NCI-H748 treated with DMSO at 0.1 percent for 48 hours (cell line): ENCODE measurements around the gene BCL11A.

Experiments
- DNase-seq: peaks from one replicate; lab custom pipeline; 2025; lab: John Stamatoyannopoulos, UW

BCL11A gene

DNA sequence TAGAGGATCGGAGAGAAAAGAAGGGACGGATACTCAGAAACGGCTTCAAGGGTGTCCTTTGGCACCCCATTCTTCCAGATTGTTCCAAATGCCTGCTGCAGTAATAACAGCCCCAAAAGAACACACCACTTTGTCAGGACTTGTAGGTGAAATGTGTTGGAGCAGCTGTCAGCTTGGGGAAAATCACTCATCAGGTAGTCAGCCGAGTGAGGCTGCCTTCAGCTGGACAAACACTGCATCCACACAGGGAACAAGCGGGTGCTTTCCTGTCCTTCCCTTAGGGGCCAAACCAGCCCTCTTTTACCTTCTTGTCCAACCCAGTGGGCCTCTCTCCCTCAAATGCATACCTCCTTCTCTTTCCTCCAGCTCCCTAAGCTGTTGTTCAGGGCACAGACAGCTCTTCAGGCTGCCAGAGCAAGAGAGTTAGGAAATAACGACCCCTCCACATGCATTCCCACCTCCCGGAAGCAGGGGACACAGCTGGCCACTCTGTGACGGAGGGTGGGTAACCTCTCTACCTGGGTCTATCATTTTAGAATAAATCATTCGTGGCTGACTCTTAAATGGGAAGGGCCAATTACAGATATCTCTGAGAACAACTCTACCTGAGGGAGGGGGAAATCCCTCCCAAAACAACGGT, 48.1 kb downstream of the BCL11A start:
- DNase-seq: no peak

DNA sequence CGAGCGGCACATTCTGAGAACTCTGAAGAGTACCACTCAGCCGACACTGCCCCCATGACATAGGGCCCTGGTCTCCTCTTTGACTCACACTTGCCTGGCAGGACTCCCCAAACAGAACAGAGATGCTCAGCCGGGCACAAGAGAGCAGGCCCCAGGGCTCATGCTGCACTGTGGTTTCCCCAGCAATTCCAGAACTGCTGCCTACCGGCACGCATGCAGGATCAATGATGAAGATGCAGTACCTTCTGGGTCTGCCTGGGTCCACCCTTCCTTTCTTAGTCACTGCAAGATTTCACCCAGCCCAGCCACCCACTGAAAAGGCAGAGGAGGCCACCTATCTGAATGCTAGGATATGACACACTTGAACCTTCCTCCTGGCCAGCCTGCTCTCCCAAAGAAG, 49.4 kb downstream of the BCL11A start:
- no peak for DNase-seq

DNA sequence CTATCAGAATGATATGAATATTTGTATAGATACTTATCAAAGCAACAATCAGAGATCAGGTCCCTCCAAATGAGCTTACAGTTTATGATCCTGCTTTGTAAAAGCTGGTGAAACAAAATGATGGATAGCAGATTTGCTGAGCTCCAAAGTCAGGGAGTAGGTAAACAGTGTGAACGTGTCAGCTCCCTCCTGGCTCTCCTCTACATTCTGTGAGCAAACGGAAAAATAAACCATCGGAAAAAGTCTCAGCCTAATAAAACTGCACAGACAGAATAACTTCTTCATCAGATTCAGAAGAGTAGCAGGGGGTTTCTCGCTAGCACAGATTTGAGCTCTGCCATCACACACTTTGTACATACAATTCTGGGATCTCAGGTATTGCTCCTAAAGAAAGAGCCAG, 51.3 kb downstream of the BCL11A start:
- DNase-seq: no peak

DNA sequence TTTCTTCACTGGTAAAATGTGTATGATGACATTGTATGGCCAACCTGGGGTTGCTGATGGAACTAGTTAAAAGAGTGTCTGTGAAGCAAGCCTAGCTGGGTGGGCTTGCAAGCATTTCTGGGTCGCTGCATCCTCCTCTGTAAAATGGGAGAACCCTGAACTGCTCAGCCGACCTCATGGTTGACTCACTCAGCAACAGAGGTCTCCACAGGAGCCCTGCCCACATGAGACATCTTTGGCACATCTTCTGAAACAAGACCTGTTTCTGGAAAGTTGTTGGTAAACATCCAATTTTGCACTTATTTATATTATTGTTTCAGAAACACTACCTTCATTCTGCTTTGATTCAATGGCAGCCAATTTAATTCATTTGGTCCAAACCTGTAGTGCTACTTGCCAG, 52.6 kb downstream of the BCL11A start:
- no peak for DNase-seq

DNA sequence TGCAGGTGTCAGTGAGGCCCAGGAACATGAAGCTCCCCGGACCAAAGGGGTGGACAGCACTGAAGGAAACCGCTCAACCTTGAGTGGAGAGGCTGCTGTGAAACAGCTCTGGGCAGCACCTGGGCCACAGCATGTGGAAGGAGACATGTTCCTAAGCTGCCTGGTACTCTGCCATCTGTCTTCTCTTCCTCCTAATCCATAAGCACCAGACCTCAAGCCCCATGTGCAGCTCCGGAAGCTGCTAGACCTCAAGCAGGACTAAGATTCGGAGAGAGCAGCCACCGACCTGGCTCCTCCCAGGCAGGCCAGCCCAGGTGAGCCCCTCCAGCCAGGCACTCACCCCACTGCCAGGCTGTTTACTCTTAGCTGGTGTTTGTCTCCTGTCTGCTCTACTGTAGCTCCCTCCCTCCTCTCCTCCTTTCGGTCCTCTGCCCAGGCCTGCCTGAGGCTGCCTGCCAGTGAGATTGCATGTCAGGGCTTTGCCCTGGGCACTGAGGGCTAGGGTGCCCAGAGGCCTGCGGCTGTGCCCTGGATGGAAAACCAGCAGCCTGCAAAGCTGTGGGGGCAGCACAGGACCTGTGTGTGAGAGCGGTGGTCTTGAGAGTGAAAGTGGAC, 53.7 kb downstream of the BCL11A start:
- DNase-seq: no peak

DNA sequence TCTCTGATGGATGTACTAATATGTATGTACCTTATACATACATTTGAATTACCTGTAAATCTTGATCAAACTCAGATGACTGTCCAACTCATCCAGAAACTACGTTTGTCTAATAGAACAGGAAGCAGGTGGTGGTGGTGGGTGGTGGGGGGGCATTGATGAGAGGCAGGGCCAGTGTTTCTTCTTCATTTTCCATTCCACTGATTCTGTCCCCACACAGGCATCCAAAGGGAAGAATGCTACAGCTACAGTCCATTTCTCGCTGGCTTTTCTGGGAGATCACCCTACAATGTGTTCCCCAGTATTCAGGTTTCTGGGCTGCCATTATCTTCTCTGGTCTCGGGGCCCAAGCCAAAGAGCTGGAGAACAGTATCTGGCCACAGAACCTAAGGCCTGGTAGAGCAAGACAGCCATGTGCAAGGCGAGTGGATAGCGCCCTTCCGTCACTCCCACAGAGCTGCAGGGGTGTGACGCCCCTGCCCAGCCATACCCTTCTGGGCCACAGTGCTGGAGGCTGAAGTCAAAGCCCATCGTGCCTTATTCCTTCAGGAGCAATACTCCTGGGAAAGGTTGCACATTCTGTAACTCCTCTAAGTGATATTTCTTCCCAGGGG, 54.5 kb downstream of the BCL11A start:
- DNase-seq: no peak

DNA sequence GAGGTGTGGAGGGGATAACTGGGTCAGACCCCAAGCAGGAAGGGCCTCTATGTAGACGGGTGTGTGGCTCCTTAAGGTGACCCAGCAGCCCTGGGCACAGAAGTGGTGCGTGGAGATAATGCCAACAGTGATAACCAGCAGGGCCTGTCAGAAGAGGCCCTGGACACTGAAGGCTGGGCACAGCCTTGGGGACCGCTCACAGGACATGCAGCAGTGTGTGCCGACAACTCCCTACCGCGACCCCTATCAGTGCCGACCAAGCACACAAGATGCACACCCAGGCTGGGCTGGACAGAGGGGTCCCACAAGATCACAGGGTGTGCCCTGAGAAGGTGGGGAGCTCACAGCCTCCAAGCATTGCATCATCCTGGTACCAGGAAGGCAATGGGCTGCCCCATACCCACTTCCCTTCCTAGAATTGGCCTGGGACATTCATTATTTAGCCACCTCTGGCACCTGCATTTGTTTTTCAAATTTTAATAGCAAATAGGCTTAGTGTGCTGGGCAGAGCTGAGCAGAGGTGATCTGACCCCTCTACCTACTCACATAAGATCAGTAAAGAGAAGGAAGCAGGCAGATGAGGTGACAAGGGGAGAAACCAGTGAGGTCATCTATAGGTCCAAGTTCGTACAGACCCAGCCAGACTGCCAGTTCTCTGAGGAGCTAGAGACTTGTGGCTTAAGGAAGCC, 55.2 kb downstream of the BCL11A start:
- DNase-seq: no peak

DNA sequence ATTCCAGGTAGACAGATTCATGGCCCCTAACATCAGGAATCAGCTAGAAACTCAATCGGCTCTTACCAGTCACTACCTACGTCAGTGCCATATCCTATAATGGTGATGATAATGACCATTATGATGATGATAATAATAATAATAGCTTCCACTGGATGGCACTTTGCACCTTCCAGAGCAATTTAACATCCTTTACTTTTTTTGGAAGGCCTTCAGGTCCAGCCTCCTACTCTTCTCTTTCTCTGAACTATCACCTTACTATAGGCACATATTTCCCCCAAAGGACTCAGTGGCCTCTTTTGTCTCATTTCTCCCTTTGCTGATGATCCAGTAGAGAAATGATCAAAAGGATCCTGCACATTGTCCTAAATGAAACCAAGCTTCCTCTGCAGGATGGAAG, 56.0 kb downstream of the BCL11A start:
- DNase-seq: no peak

DNA sequence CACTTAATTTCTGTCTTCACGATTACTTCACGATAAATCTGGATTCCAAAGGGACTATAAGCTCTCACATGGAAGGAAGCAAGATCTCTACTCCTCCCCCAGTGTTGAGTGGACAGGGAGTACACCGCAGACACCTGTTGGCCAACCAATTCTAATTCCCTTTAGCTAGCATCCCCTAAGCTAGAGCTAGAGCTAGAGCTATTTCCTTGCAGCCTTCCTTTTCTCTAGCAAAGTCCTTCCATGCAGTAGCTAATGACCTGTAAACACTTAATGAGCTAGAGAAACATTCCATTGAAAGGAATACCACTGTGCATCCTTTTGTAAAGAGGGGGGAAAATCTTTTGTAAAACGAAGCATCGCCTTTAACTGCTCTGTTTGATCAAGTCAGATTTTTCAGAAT, 56.5 kb downstream of the BCL11A start:
- no peak for DNase-seq

DNA sequence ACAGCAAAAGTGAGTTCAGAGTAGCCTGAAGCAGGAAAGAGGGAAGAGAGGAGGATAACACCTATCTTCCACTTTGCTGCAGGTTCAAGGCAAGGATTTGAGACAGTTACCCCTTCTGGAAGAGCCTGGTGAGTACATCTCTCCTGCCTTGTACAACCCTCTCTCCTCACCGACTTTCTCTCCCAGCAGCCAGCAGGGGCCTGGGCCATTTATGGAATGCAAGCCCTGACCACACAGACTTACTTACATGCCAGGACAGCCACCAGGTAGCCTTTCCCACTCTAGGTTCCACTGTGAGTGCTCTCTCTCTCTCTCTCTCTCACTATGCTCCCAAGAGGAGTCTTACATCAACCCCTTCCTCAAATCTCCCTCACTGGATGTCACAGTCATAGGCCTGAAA, 57.0 kb downstream of the BCL11A start:
- DNase-seq: no peak

DNA sequence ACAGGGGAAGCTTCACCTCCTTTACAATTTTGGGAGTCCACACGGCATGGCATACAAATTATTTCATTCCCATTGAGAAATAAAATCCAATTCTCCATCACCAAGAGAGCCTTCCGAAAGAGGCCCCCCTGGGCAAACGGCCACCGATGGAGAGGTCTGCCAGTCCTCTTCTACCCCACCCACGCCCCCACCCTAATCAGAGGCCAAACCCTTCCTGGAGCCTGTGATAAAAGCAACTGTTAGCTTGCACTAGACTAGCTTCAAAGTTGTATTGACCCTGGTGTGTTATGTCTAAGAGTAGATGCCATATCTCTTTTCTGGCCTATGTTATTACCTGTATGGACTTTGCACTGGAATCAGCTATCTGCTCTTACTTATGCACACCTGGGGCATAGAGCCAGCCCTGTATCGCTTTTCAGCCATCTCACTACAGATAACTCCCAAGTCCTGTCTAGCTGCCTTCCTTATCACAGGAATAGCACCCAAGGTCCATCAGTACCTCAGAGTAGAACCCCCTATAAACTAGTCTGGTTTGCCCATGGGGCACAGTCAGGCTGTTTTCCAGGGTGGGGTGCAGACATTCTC, 58.3 kb downstream of the BCL11A start:
- no peak for DNase-seq

DNA sequence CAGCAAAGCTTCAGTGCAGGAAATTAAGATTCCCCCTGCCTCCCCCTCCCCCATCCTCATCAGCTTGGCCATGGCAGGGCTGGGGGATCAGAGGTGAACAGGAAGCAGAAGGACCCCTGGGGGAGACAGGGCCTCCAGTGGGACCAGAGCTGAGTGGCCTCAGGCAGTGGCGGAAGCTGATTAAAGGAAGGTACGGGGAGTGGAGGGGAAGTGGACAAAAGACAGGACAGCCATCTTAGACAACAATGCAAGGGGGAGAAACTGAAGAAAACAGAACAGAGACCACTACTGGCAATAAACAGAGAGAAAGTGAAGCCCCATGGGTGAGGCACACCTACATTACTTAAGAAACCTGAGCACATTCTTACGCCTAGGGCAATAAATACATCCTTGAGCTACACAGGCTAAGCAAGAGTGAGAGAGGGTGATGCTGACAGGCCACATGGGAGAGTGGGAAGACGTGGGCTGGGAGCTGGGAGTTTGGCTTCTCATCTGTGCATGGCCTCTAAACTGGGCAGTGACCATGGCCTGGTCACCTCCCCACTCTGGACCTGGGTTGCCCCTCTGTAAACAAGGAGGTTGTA, 59.6 kb downstream of the BCL11A start:
- no peak for DNase-seq

DNA sequence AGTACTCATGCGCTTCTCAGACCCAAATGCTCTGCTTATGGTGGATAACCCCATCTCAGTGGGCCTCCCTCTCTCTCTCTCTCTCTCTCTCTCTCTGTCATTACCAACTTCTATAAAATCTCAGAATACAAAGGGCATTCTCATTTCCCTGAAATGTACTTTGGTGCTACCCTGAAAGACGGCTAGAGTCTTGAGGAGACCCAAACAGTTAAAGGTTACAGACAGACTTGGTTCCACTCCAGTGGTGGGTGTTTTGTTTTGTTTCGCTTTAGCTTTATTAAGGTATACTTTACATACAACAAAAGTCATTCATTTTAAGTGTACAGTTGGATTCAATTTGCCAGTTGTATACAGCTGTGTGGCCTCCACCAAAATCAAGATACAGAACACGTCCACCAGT, 60.9 kb downstream of the BCL11A start:
- no peak for DNase-seq

DNA sequence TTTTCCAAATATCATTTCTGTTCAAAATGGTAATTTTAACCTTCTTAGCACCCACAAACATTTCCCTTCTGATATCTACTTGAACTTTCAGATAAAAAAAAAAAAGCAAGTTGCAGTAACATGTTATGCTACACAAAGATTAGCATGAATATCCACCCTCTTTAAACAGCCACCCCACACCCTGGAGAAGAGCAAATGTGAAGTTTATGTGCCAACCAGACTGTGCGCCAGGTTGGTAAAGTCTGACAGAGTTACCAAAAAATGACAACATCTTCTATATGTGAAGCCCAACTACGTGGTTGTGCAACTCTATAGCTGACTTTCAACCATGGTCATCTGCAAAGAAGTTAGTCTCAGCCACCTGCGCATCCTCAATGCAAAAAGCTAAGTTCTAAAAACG, 62.6 kb downstream of the BCL11A start:
- DNase-seq: no peak

DNA sequence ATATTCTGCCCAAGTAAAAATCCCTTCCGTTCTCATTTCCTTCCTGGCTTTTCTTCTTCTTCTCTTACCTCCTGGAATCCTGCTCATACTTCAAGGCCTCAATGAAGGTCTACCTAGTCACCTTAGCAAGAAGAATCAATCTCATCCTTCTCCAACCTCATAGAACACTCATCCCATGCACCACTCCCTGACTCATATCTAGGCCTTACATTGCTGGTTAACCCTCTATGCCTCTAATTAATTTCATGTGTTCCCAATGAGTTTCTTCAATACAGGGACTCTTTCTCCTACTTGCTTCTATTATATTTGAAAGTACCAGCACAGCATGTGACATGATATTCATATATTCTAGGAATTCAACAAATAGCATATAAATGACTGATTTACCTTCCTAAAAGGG, 63.0 kb downstream of the BCL11A start:
- DNase-seq: no peak

DNA sequence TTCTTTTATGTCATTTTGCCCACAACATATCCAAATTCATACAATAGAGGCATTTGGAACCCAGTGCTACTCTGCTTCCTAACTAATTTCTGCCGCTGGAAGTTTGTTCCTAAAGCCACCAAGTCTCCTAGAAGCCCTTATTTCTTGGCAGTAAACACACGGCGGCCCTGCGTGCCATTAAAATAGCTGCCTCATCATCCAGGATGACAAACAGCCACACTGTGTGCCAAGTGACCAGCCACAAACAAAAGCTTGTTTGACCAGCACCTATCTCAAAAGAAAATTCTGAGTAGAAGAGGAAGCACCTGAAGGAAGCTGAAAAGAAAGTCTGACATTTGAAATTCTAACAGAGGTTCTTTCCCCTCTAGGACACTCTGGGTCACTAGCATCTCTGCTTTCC, 64.2 kb downstream of the BCL11A start:
- no peak for DNase-seq

DNA sequence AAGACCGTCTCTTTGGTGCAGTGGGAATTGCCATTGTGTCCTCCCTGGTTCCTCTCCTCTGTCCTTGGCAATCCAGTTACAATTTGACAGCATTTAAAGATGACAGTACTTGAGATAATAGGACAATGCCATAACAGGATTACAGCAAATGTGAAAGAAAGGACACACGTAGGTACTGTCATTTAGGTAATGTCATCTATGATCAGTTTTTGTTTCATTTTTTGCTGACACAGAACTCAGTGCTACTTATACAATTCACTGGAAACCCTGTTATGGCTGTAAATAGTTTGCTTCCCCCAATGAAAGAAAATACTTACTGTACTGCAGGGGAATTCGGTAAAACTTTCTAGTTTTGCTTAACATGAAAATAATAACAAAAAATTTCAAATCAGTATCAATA, 65.2 kb downstream of the BCL11A start:
- no peak for DNase-seq

DNA sequence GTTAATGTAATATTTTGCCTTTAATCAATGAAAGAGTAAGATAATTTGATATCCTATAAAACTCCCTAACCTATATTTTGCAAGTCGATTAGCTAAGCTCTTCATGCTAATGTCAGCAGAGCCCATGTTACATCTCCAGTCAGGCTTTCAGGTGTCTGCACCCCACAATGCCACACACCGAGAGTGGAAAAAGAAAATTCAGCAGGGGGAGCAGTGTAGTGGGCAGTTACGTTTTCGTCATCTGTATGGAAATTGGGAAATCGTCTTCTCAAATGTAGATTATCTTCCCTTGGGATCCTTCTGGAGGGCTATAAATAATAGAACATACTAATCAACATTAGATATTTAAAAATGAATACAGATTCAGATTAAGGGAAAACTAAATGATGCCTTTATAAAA, 66.3 kb downstream of the BCL11A start:
- DNase-seq: no peak

DNA sequence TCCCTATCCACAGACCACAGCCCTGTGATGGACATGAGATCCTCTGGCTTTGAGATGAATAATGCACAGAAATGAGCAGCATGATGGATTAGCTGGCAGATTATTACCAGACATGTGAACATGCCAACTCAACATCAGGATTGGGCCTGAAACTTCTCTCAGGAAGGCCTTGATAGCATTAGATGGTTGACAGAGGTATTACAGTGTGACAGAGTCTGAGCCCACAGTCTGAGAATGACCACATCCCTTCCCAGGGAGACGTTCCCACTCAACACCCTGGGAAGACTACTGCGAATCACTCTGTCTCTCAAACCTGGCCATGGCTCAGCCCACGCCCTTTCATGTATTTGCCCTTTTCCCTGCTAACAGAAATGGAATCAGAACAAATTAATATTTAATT, 66.9 kb downstream of the BCL11A start:
- DNase-seq: no peak

DNA sequence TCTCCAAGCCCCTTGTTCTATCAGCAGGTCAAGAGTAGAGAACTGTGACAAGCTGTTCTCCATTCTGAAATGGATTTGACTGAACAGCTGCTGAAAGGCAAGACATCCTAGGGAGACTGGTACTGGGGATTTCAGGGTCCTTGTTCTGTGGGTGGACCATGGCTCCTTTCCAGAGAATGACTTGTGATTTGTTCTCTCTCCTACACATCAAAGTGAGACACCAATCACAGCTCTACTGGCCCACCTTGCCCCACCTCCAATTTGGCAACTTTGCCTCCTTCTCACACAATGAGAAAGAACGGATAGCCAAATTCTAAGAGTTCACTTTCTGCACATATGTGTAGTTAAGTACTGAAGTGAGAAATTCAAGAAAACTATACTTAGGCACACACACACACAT, 67.4 kb downstream of the BCL11A start:
- DNase-seq: no peak

DNA sequence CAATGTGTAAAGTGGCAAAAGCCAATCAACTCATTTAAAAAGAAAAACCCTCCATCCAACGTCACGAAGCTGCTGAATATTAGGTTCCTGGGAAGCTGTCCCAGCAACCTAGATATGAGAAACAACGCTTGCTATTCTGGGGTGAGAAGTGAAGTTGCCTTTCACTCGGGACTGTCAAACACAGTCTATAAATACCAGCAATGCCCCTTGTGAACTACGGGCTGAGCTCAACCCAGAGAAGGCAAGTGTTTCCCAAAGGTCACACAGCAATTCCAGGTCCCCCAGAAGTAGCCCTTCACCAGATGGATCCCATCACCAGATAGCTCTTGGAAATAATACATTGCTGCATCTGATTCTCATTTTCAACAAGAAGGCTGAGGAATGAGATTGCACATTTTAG, 67.9 kb downstream of the BCL11A start:
- DNase-seq: no peak

DNA sequence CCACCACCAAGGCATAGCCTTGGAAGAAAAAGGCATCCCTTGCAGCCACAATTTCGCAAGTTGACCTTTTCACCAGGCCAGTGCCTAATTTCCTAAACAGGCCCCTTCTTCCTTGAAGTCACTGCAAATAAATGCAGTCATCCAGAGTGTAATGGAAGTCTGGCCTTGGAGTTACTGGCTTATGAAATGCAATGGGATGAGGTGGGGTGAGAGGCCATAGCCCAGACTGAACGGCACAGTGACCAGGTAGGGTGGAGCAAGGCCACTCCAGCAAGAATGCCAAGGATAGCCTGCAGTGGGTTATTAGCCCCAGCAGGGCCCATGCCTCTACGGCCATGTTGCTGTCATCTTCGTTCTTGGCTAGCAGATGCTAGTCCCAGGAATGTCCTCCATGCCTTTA, 68.4 kb downstream of the BCL11A start:
- DNase-seq: no peak
